ENCODE results near the gene WWOX. TPM values are rescaled to one million over a fixed set of nuclear protein-coding genes. Genes with fewer than 3 reads are reported as not detected.

WWOX gene
- total RNA-seq, 1 experiment from 2014 or later, result 15.6 TPM

DNA sequence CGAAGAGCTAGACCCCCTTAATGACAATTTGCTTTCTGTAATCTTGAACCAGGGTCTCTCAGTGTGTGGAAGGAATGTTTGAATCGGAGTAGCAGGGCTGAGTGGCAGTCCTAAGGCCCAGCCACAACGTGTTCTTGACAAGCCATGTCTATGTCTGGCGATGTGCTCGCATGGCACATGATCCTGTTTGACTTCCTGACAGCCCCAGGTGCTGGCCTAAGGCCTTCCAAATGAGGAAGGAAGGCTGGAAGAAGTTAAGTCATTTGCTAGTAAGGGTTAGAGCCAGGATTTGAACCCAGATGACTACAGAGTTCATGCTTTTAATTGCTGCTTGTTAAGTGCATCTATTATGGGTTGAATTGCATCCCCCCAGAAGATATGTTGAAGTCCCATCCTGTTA lies 1014.4 kb downstream of the WWOX start:
- no peaks in the 10 kb centered on the region for H3K23me2 ChIP-seq (ENCODE audit: insufficient read length, low read depth, low read length, poor library complexity, severe bottlenecking)
- H4K5ac ChIP-seq (ENCODE audit: insufficient read length, low read depth, low read length), result no peak overlapping the region
- peaks cover 16 to 22% of the 10 kb centered on the region in 2 experiments for H3K4me1 Mint-ChIP-seq
- no peak overlapping the region for H3T11ph ChIP-seq (ENCODE audit: low read length)
- no peak overlapping the region for H2BK12ac ChIP-seq (ENCODE audit: insufficient read length, low read depth, low read length)
- no peak overlapping the region for H2BK5ac ChIP-seq (ENCODE audit: insufficient read length, low read length)
- no peak overlapping the region for H2AFZ ChIP-seq (ENCODE audit: low read length)
- no CpG with 5 or more reads among the region's 5 CpGs for WGBS (ENCODE audit: extremely low coverage, insufficient read length, low lambda C conversion rate)
- H4K91ac ChIP-seq (ENCODE audit: insufficient read length, low read depth, low read length), result no peak overlapping the region
- H2AK5ac ChIP-seq (ENCODE audit: insufficient read length, low read length), result no peak overlapping the region
- no peak overlapping the region for H3K56ac ChIP-seq (ENCODE audit: insufficient read length, low read depth, low read length)
- H3K23ac ChIP-seq (ENCODE audit: insufficient read length, low read depth, low read length), result no peak overlapping the region
- H3K4ac ChIP-seq (ENCODE audit: low read depth, low read length), result no peak overlapping the region
- peaks cover 8 to 14% of the 10 kb centered on the region in 2 experiments for H3K9me3 Mint-ChIP-seq
- no peaks in the 10 kb centered on the region for H3K79me1 ChIP-seq (ENCODE audit: insufficient read depth, low read depth, low read length, poor library complexity, severe bottlenecking)
- H3K4me3 Mint-ChIP-seq, result no peak overlapping the region; a peak in 1 of 5 replicates
- no peak overlapping the region for H4K8ac ChIP-seq (replicated peaks; ENCODE audit: insufficient read length, low read depth, low read length)
- TF ChIP-seq, protein P1, sequence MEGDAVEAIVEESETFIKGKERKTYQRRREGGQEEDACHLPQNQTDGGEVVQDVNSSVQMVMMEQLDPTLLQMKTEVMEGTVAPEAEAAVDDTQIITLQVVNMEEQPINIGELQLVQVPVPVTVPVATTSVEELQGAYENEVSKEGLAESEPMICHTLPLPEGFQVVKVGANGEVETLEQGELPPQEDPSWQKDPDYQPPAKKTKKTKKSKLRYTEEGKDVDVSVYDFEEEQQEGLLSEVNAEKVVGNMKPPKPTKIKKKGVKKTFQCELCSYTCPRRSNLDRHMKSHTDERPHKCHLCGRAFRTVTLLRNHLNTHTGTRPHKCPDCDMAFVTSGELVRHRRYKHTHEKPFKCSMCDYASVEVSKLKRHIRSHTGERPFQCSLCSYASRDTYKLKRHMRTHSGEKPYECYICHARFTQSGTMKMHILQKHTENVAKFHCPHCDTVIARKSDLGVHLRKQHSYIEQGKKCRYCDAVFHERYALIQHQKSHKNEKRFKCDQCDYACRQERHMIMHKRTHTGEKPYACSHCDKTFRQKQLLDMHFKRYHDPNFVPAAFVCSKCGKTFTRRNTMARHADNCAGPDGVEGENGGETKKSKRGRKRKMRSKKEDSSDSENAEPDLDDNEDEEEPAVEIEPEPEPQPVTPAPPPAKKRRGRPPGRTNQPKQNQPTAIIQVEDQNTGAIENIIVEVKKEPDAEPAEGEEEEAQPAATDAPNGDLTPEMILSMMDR (conservative IDR thresholded peaks at IDR 0.05), result no peak
- H4K20me1 ChIP-seq (ENCODE audit: control insufficient read depth, insufficient read depth, insufficient read length), result no peaks in the 10 kb centered on the region
- no peak overlapping the region for H2BK20ac ChIP-seq (ENCODE audit: low read depth, low read length, poor library complexity, severe bottlenecking)
- no peak overlapping the region for H3K27ac ChIP-seq (ENCODE audit: insufficient read length, low read depth, low read length)
- no peak for DNase-seq
- no peak overlapping the region for H3K18ac ChIP-seq (ENCODE audit: insufficient read length, low read depth, low read length)
- H2BK120ac ChIP-seq (ENCODE audit: low read depth, low read length, poor library complexity, severe bottlenecking), result no peak overlapping the region
- no peaks in the 10 kb centered on the region for H3K79me2 ChIP-seq (ENCODE audit: insufficient read depth, low read length)
- H3K27me3 ChIP-seq (ENCODE audit: insufficient read depth, low read length), result no peaks in the 10 kb centered on the region
- H3K36me3 Mint-ChIP-seq (ENCODE audit: insufficient read depth in 1 of 3, low read depth in 3 of 3), result peaks cover 0 to 9% (median 3%) of the 10 kb centered on the region in 3 experiments; a peak in 3 of 7 replicates
- H3K27ac Mint-ChIP-seq, result no peak overlapping the region
- no peaks in the 10 kb centered on the region for H3K4me1 ChIP-seq (ENCODE audit: insufficient read depth, low read length)
- H3K4me2 ChIP-seq (ENCODE audit: insufficient read depth, insufficient read length, low read length), result no peak overlapping the region
- H3K14ac ChIP-seq (ENCODE audit: insufficient read depth, low read length), result no peak overlapping the region
- H3K27me3 Mint-ChIP-seq (ENCODE audit: low read depth), result no peaks in the 10 kb centered on the region
- no peak overlapping the region for H2BK15ac ChIP-seq (ENCODE audit: low read depth, low read length)
- H3K9ac ChIP-seq (ENCODE audit: extremely low read depth, insufficient read length, low read length), result no peak overlapping the region
- H3K9me3 ChIP-seq (ENCODE audit: control insufficient read depth, low read depth, low read length), result no peaks in the 10 kb centered on the region
